Hematopoietic multipotent progenitor cell treated with erythropoietin and hydrocortisone succinate and interleukin-3 and kit ligand, for 6 days (in vitro differentiated cells): Measurements from ENCODE around the gene SMYD4.
A peak's percentile ranks its signal among the peaks of the same experiment; 100 is the strongest.
"Not testable (repeated sequence)": the region's sequence is repeated elsewhere in the genome, so short reads cannot be mapped to it uniquely, and the experiment has no call there.

ENCODE experiments used
- DNase-seq: peaks from one replicate; pipeline ENCODE4 v3.0.0-alpha.2; 2015

The SMYD4 gene

GRCh38 chr17:1829592-1830257 is at the start of gene SMYD4, which contains the start of gene RPA1:
SMYD4 (minus strand) TSS chr17:1829902; CDS start chr17:1827994, 1,908 bp downstream.
RPA1 (plus strand) TSS chr17:1830005; CDS start chr17:1830094, 89 bp downstream.
- DNase-seq = peak; percentile 94

GRCh38 chr17:1878419-1879121 is 48.9 kb upstream of the SMYD4 start:
- DNase-seq = no peak

GRCh38 chr17:1875597-1875996 is 45.9 kb upstream of the SMYD4 start:
- no peak for DNase-seq

- DNase-seq = no peak
Measured at GRCh38 chr17:1873418-1873817, 43.7 kb upstream of the SMYD4 start.

- no peak for DNase-seq
Measured at GRCh38 chr17:1872976-1873375, 43.3 kb upstream of the SMYD4 start.

GRCh38 chr17:1872254-1872653 is 42.6 kb upstream of the SMYD4 start:
- no peak for DNase-seq

- no peak for DNase-seq
Measured at GRCh38 chr17:1871756-1872155, 42.1 kb upstream of the SMYD4 start.

GRCh38 chr17:1870592-1870991 is 40.9 kb upstream of the SMYD4 start:
- peak; percentile 38 for DNase-seq

GRCh38 chr17:1868090-1868489 is 38.4 kb upstream of the SMYD4 start:
- no peak for DNase-seq

GRCh38 chr17:1867307-1867706 is 37.6 kb upstream of the SMYD4 start:
- no peak for DNase-seq

- DNase-seq = peak; percentile 83
Measured at GRCh38 chr17:1865252-1866037, 35.7 kb upstream of the SMYD4 start.

GRCh38 chr17:1861391-1862010 is 31.8 kb upstream of the SMYD4 start:
- DNase-seq = no peak

GRCh38 chr17:1860978-1861377 is 31.3 kb upstream of the SMYD4 start:
- DNase-seq = no peak

GRCh38 chr17:1856462-1856861 is 26.8 kb upstream of the SMYD4 start:
- not testable (repeated sequence) for DNase-seq

- DNase-seq = no peak
Measured at GRCh38 chr17:1853698-1854097, 24.0 kb upstream of the SMYD4 start.

- DNase-seq = no peak
Measured at GRCh38 chr17:1852327-1852726, 22.6 kb upstream of the SMYD4 start.

GRCh38 chr17:1847191-1847590 is 17.5 kb upstream of the SMYD4 start:
- no peak for DNase-seq

- no peak for DNase-seq
Measured at GRCh38 chr17:1843947-1844346, 14.2 kb upstream of the SMYD4 start.

GRCh38 chr17:1839516-1839915 is 9.8 kb upstream of the SMYD4 start:
- DNase-seq = peak; percentile 82

GRCh38 chr17:1834380-1835149 is 4.9 kb upstream of the SMYD4 start:
- peak; percentile 27 for DNase-seq

- DNase-seq = peak; percentile 54
Measured at GRCh38 chr17:1830288-1830687, 586 bp upstream of the SMYD4 start.

- DNase-seq = peak; percentile 9
Measured at GRCh38 chr17:1829216-1829591, 498 bp downstream of the SMYD4 start.
